Activated CD4-positive, alpha-beta T cell treated with anti-CD3 and anti-CD28 coated beads, Interleukin-2, amount 50 U/mL, for 48 hours (primary cell): ENCODE data around the gene ABCC11.

ENCODE experiments used
- DNase-seq, 2 experiments: peaks; one replicate each; pipeline ENCODE4 v3.0.0-alpha.2; 2020

The ABCC11 gene

DNA sequence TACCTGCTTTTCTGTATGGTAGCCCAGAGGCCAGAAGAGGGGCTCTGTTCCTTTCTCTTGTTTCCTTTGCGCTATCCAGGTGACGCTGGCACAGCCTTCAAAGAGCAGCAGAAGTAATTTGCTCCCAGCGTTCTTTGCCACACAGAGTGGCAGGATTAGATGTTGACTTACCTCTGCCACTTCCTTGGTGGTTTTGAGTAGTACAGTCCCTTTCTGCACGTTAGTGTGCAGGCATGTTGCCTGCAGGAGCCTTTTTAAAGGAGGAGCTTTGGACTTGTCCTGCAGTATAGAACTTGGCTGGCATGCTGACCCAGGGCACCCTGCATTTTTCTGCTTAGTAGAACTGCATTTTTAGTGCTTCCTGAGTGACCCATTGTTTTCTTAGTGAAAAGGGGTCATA lies at the start of gene ABCC11:
TSS of gene ABCC11 (minus strand) at position 229 of the 400 bp plus-strand sequence. CDS start 15,618 bp downstream, outside the sequence.
- DNase-seq = no peak

DNA sequence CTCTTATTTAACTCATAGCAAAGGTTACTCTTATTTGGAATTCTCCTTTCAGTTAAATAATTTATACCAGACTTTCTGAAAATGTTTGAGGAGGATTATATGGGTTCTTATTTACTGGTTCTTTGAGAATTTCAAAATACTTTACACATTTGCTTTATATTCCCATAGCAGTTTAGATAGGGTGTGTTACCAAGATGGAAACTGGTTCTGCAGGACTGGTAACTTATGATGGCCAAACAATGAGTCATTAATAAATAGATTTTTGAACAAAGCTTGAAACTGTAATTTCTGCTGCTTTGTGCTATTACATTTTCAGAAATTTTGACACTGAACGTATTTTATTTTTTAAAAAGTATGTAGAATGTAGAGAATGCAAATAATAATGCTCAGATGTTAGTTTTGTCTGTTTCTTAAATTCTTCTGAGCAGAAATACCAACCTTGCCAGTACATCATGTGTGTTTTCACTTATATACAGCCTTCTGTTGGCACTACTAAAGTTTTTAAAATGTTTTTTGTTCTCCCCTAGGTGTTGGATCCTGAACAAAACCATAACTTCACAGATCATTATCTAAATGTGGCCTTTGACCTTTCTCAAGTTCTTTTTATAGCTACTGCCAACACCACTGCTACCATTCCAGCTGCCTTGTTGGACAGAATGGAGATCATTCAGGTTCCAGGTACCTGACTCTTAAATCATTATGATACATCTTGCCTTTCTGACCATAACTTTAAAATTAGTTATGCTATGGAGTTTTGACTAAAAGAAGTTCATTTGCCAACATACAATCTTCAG lies 48.3 kb upstream of the ABCC11 start:
- DNase-seq = no peak

DNA sequence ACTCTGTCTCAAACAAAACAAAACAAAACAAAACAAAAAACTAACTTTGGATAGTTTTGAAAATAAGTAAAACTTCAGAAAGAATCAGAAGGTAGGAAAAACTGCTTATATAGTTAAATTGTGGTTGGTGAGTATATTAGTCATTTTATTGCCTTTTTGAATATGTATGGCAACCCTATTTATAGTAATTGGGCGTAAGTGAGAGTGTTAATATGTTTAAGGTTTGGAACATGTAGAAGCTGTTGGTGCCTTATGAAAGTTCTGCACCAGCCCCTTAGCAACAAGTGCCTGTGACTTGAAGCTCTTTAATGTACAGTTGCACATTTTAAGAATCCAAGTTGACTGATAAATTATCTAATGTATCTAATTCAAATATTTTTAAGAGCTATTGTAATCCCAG lies 47.4 kb upstream of the ABCC11 start:
- no peak for DNase-seq

DNA sequence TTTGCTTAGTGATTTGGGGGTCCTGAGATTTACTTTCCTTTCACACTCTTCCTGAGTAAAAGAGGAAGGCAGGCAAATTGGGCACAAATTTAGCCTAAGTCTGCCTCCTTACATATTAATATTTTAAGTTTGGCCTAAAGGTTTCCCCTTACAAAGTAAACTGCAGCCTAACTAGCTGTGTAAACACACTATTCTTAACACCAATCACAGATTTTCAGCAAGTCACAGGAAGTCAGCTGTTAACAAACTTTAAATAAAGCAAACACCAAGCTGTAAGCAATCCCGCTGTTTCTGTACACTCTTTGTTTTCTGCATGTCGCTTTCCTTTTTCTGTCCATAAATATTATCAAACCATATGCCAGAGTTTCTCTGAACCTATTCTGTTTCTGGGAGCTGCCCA lies 45.1 kb upstream of the ABCC11 start:
- DNase-seq = no peak

DNA sequence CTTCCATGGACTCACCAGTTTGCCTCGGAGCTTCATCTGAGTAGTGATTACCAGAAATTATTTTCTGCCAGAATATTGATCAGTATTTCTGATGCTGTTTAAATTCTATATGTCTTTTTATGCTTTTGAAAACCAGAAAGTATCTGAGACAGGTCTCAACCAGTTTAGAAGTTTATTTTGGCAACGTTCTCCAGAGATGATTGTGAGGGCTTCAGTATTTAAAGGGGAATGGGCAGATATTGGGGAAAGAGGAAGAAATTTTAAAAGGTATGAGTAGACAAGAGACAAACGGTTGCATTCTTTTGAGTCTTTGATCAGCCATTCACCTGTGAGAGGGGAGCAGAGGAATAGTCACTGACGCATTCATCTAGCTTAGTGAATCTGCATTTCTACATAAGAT lies 44.4 kb upstream of the ABCC11 start:
- DNase-seq = no peak

DNA sequence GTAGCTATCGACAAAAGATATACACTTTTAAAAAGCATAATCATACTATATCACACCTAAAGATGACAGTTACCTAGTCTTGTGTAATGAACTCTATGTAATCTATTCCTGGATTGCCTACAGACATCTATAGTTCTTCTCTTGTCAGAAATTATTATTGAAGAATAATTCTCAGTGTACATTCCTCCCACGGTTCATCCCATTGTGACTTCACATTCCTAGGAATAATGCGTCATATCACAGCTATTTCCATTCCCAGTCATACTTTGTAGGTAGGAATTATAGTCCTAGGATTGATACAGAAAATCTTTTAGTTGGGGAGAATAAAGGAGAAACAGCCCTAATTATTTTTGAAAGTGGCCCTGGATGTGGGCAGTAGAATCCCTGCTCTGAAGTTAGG lies 44.0 kb upstream of the ABCC11 start:
- DNase-seq = no peak

DNA sequence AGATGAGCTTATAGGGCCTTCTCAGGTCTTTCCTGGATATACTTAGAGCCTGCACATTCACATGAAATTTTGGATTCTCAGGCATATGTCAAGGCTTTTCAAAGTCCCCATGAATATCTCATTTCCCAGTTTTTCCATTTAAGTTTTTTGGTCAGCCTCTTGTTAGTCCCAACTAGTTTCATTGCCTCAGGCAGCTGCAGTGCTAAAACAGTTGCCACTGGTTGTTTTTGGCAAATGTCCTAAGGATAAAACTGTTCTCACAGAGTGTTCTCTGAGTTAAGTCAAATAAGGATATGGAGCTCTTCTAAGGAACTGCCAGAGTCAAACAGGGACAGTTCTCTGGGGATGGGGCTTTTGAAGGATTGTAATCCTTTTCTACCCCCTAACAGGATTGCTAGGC lies 39.9 kb upstream of the ABCC11 start:
- no peak for DNase-seq

DNA sequence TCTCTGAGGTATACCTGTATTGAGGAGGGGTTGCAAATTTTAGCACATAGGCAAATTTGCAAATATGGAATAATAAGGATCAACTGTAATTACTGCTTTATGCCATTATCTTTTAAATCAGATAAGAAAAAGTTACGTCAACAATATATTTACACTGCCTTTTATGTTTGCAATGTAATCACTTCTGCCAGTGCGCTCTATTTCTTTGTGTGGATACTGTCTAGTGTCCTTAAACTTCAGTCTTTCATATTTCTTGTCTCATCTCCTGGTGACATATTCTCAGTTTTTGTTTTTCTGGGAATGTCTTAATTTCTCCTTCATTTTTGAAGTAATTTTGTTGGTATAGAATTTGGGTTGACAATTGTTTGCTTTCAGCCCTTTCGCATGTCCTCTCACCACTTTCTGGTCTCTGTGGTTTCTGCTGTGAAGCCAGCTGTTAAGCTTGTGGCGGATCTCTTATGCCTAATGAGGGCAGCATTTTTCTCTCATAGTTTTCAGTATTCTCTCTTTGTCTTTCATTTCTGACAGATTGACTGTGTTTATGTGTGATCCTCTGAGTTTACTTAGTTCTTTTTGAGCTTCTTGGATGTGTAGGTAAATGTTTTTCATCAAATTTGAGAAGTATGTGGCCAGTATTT lies 37.6 kb upstream of the ABCC11 start:
- no peak for DNase-seq

DNA sequence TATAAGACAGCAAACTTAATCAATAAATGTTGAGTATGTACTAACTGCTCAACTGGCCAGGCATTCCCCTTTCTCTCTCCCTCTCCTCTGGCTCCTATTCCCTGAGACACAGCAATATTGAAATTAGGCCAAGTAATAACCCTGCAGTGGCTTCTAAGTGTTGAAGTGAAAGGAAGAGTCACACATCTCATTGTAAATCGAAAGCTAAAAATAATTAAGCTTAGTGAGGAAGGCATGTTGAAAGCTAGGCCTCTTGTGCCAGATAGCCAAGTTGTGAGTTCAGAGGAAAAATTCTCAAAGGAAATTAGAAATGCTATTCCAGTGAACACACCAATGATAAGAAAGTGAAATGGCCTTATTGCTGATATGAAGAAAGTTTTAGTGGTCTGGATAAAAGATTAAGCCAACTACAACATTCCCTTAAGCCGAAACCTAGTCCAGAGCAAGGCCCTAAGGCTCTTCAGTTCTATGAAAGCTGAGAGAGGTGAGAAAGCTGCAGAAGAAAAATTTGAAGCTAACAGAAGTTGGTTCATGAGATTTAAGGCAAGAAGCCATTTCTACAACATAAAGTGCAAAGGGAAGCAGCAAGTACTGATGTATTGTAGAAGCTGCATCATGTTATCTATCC lies 35.4 kb upstream of the ABCC11 start:
- no peak for DNase-seq

DNA sequence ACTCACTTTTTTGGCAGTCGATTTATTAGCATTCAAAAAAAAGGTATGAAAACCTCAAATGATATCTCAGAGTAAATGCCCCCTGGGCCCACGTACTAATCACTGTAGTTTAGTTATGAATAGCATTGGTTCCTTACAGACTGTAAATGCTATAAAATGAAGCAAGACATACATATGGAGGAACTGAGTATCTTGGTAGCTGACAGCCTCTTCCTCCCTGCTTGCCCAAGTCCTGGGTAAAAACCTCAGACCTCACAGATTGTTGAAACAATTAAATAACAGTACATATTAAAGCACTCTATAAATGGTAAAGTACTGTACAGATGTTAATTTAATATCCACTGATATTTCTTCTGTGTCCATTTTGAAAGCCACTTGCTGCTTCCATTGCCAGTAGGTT lies 33.2 kb upstream of the ABCC11 start:
- DNase-seq = no peak

DNA sequence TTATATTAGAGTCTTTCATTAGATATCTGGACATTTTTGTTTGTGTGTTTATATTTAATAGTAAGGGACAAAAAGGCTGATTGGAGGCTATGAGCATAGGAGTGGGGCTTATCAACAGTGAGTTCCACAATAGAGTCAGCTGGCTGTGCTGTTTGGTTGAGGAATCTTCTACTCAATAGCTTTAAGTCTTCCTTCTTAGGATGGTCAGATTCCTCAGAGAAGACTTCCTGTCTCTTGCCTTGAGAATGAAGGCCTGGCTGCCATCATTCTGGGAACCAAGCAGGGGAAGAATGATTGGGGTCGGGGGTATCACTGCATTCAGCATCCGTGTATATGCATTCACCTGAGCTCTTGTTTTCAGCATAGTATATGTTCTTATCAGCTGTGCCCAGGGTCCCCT lies 31.9 kb upstream of the ABCC11 start:
- no peak for DNase-seq

DNA sequence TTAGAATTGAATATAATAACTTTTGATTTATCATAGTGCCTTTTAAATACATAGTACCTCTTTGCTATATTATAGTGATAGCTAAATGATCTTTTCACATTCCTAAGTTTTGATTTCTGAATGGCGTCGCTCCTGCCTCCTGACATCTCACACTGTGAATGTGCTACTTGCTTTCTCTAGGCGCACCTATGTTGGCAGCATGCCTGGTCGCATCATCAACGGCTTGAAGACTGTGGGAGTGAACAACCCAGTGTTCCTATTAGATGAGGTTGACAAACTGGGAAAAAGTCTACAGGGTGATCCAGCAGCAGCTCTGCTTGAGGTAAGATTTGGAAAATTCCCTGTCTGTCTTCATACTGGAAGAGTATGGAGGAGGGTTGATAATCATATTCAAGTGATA lies 29.8 kb upstream of the ABCC11 start:
- no peak for DNase-seq

DNA sequence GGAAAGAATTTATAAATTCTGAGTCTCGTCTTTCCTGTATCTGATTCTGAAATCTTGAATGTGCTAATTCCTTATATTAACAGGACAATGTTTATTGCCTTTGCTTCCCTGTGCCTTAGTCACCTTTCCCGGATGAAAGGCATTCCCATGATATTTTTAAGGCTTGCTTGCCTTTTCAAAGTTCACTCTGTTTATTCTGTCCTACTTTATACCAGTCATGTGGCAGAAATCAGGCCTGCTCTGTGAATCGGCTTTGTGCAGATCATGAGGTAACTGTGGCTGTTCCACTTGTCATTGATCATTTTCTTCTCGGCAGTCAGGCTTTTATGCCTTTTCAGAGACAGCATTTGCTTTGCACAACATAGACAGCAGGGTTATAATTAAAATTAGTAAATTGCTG lies 28.8 kb upstream of the ABCC11 start:
- no peak for DNase-seq

DNA sequence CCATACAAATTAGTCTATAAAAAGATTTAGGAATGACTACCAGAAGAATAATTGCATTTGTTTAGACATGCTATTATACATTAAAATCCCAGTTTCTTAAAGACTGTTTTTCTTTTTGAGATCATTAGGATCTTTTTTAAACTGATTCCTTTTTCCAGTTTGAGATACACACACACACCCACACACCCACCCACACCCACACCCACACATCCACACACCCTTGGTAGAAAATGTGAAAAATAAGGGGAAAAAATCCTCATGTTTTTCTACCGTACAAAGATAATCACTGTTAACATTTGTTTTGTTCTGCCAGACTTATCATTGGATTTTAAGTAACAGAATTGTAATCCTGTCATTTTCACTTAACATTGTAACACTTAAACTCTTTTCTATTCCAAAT lies 27.1 kb upstream of the ABCC11 start:
- DNase-seq = no peak

DNA sequence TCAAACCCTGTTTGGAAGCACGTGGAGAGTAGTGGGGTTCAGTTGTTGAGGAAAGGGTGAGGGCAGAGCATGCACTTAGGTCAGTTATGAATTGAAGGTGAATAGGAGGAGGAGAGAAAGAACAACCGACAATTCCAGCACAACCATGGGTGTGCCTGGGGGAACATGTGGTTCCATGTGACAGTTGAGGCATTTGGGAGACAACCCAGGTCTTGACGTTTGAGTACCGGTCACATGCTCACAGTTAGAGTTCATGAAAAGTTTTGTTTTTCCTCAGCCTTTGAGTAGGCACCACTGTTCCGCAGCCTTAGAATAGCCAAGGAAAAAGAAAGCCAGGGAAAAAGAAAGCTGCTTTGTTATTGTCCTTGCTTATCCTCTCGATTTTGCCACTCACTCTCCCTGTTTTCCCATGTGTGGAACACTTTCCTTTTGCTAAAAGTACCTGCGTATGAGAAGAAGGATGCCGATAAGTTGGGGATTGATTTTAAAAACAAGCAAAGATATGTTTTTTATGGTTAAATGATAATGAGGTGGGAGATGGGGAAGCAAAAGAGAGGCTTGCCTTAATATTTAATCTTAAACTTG lies 25.6 kb upstream of the ABCC11 start:
- no peak for DNase-seq

DNA sequence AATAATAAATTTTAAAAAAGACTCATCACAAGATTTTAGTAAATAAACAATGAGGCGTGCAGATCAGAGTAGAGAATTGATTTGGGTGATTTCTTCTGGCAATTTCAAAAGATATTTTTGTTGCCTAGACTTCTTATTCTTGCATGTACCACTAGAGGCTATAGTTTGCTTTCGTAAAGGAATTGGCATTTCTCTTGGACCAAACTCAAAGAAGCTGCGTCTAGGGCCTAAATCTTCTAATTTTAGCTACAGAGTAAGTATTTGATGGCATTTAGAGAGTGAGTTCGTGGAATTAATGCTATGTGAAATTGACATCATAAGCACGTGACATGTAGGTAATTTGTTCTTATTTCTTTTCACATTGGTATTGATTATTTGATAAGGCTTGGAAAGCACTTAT lies 24.4 kb upstream of the ABCC11 start:
- DNase-seq = no peak

DNA sequence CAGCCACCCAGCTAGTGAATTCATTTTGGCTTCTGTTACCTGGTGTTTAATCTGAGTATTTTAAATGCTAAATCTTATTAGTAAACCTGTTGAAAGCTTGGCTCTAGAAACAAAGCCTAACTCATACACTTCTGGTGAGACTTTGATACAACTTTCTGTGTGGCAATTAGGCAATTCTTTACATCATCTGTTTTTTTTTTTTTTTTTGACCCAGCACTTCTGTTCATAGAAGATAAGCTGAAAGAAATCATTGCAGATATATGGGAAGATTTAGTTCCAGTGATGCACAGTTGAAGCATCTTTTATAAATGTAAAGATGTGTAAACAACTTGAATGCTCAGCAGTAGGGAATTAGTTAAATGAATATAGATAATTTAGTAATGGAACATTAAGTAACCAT lies 21.7 kb upstream of the ABCC11 start:
- DNase-seq = no peak

DNA sequence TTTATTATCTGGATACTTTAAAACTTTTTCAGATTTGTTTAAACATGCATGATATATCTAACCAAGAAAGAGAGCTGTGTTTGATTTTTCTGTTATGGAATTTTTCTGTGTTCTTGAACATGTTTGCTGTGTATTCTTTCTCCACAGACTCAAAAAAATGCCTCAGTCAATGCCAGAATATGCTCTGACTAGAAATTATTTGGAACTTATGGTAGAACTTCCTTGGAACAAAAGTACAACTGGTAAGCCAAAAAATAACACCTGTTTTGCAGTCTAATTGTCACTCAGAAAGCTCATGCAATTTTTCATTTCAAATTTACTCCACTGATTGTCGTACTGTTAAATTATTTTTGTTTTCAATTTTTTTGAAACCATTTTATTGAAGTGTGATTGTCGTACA lies 15.3 kb upstream of the ABCC11 start:
- no peak for DNase-seq

DNA sequence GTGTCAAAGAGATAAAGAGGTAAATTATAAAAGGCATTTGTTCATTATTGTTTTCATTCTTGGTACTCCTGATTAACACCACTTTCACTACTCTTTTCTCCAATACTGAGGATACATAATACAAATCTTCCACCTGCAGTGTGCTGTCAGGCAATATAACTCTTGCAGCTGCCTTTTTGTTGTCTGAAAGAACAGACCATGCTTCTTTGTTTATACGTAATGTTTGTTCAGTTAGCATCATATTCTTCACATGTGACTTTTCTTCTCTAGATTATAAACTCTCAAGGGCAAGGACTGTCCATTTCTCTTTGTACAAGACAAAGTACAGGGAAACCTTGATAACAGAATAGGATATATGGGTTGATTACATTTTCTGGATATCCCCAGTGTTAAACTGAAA lies 14.2 kb upstream of the ABCC11 start:
- DNase-seq = no peak

DNA sequence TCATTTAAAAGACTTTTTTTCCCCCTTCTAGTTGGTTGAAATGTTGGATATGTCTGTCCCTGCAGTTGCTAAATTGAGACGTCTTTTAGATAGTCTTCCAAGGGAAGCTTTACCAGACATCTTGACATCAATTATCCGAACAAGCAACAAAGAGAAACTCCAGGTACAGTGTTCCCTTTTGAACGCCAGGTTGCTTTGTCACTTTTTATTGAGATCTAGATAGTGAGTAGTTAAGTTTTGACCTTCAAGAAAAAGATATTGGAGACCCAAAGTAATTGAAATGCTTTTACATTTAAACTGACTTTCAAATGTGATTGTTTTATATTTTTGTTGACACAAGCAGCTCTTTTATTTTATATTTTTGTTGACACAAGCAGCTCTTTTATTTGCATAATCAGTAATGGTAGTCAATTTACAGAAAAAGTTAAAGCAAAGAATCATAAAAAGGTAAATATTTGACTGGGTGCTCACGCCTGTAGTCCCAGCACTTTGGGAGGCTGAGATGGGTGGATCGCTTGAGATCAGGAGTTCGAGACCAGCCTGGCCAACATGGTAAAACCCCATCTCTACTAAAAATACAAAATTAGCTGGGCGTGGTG lies 9.3 kb upstream of the ABCC11 start:
- DNase-seq = no peak

DNA sequence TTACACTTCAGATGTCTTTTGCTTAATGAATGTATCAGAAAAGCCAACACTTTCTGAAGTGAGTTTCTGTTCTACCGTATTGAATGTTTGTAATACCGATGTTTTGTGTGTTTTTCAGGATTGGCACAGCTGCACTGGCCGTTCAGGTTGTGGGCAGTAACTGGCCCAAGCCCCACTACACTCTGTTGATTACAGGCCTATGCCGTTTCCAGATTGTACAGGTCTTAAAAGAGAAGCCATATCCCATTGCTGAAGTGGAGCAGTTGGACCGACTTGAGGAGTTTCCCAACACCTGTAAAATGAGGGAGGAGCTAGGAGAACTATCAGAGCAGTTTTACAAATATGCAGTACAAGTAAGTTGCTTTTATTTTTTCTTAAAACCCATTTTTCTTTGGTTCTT lies 4.7 kb upstream of the ABCC11 start:
- DNase-seq = no peak

DNA sequence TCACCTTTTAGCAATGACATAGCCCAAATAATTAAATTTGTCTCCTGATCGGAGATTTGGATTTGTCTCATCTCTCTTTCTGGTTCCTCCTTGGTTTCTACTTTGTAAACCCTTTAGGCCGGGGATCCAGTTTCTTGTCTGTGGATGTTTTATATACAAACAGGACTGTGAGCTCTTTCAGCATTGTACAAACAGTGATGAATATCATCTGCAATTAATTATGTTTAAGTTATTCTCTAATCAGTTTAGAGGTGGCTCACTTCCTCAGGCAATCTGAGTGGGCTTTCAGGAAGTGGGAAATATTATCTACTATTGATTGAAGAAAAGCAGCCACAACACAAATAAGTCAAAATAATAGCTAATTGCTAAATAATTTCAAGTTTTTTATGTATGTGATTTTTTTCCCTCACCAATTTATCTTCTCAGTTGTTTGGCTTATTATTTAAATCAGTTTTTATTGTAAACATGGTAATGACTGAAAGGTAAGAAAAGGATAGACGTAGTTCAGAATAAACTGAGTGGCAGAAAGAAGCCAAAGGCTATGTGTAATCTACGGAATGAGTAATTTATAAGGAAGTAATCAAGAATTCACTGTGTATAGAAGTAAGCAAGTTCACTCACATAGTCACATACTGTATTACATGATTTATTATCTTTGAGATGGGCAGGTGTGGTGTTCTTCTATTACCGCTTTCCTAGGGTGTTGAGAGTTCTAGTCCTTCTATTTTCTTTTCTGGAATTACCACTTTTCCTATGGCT lies 3.4 kb upstream of the ABCC11 start:
- no peak for DNase-seq

DNA sequence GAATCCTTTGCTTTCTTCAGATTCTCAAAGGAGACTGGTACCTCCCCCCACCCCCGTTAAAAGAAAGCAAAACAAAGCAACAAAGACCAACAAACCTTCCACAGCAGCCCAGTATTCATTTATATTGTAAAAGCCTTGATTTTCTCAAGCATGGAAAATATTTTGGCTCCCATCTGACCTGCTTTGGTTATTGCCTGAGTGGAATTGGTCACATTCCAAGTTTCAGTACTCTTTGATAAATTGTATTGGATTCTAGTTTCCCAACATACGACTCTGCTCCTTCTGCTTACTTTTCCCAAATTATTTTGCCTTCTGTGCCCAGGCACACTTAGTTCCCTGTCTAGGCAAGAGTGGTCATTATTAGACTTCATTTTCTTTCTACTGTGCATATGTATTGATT lies 1.3 kb downstream of the ABCC11 start:
- no peak for DNase-seq
